HepG2 (cell line): ENCODE measurements around the gene SMYD5. TPM values are rescaled to one million over a fixed set of nuclear protein-coding genes. Genes with fewer than 3 reads are reported as not detected.
A peak's percentile ranks its signal among the peaks of the same experiment; 100 is the strongest.

Experiments
- HHEX ChIP-seq: IDR thresholded peaks from 2 replicates; pipeline ENCODE4 v1.6.1; 2016; ENCODE audit warnings: control low read depth
- IRF1 ChIP-seq: sonication (generic); formaldehyde crosslinking; IDR thresholded peaks from 2 replicates; pipeline ENCODE4 v1.4.0; 2020; ENCODE audit warnings: low read depth, mild to moderate bottlenecking, missing genetic modification reagents
- KLF6 ChIP-seq: IDR thresholded peaks from 2 replicates; pipeline ENCODE4 v1.8.0; 2016; ENCODE audit warnings: missing biosample characterization, missing genetic modification reagents
- MIXL1 ChIP-seq: IDR thresholded peaks from 2 replicates; pipeline ENCODE4 v1.6.1; 2016
- NCOA1 ChIP-seq: sonication (generic); formaldehyde crosslinking; IDR thresholded peaks from 2 replicates; pipeline ENCODE4 v1.9.0; 2021; ENCODE audit warnings: missing genetic modification reagents
- PREB ChIP-seq: sonication (generic); formaldehyde crosslinking; IDR thresholded peaks from 2 replicates; pipeline ENCODE4 v1.4.0; 2020; ENCODE audit warnings: missing genetic modification reagents
- SRSF9 ChIP-seq: fragments of 200-400 bp; formaldehyde crosslinking; IDR thresholded peaks from 2 replicates; pipeline ENCODE4 v1.6.1; 2018; ENCODE audit warnings: borderline replicate concordance, mild to moderate bottlenecking, low read depth, low read length; ENCODE audit not compliant: insufficient read depth, poor library complexity, severe bottlenecking
- YEATS2 ChIP-seq: sonication (generic); formaldehyde crosslinking; IDR thresholded peaks from 2 replicates; pipeline ENCODE4 v1.4.0; 2020; ENCODE audit warnings: missing genetic modification reagents, borderline replicate concordance
- ZBTB34 ChIP-seq: sonication (generic); formaldehyde crosslinking; IDR thresholded peaks from 2 replicates; pipeline ENCODE4 v1.8.0; 2022; ENCODE audit warnings: mild to moderate bottlenecking, missing genetic modification reagents
- ZGPAT ChIP-seq: IDR thresholded peaks from 2 replicates; pipeline ENCODE4 v1.6.1; 2016; ENCODE audit warnings: mild to moderate bottlenecking
- ZNF33B ChIP-seq: sonication (generic); formaldehyde crosslinking; IDR thresholded peaks from 2 replicates; pipeline ENCODE4 v1.5.1; 2020; ENCODE audit warnings: mild to moderate bottlenecking, missing genetic modification reagents
- ZNF468 ChIP-seq: sonication (generic); formaldehyde crosslinking; IDR thresholded peaks from 2 replicates; pipeline ENCODE4 v1.8.0; 2022; ENCODE audit warnings: mild to moderate bottlenecking, moderate library complexity, missing genetic modification reagents
- ZNF572 ChIP-seq: sonication (generic); formaldehyde crosslinking; IDR thresholded peaks from 2 replicates; pipeline ENCODE4 v1.5.1; 2020; ENCODE audit warnings: mild to moderate bottlenecking, missing genetic modification reagents
- ZNF761 ChIP-seq: sonication (generic); formaldehyde crosslinking; conservative IDR thresholded peaks from 2 replicates; pipeline ENCODE4 v1.4.0; 2020; ENCODE audit warnings: mild to moderate bottlenecking, missing genetic modification reagents
- ZNF839 ChIP-seq: sonication (generic); formaldehyde crosslinking; IDR thresholded peaks from 2 replicates; pipeline ENCODE4 v1.4.0; 2020; ENCODE audit warnings: missing genetic modification reagents, mild to moderate bottlenecking, borderline replicate concordance
- polyA plus RNA-seq, 8 experiments: library from polyadenylated mRNA; depleted of rRNA in 3 of 8; stranded (reverse) in 7 of 8; unstranded in 1 of 8; fragments of >200 nt; fragmentation: Illumina TruSeq in 4 of 8; extraction: Trizol in 4 of 8; gene quantifications; 2 replicates each; pipeline versions ENCODE4 v1.2.1 to v1.2.3, GENCODE V29; 2011 to 2016; ENCODE audit warnings: low read depth in 4 of 8, missing spikeins in 1 of 8, mixed read lengths in 1 of 8; ENCODE audit not compliant: insufficient read depth in 1 of 8
- total RNA-seq, 5 experiments: library from RNA; depleted of rRNA; stranded (reverse); fragments of >200 nt; fragmentation: Illumina TruSeq; extraction: Trizol; gene quantifications; 2 replicates each; pipeline ENCODE4 v1.2.3, GENCODE V29; 2016; ENCODE audit warnings: low read depth in 1 of 5
- TF ChIP-seq, protein P1 (sequence below): sonication (generic); formaldehyde crosslinking; IDR thresholded peaks from 2 replicates; pipeline ENCODE4 v1.5.0; 2020; ENCODE audit warnings: mild to moderate bottlenecking, missing genetic modification reagents
- TF ChIP-seq, protein P2 (sequence below): sonication (generic); formaldehyde crosslinking; IDR thresholded peaks from 2 replicates; pipeline ENCODE4 v1.4.0; 2020; ENCODE audit warnings: missing genetic modification reagents

Gene SMYD5
- total and polyA plus RNA-seq, 2 of the 13 experiments (the other 11 are each of a cell fraction or from before 2014, with no cell fraction given), result 55.8 to 70.4 TPM

DNA sequence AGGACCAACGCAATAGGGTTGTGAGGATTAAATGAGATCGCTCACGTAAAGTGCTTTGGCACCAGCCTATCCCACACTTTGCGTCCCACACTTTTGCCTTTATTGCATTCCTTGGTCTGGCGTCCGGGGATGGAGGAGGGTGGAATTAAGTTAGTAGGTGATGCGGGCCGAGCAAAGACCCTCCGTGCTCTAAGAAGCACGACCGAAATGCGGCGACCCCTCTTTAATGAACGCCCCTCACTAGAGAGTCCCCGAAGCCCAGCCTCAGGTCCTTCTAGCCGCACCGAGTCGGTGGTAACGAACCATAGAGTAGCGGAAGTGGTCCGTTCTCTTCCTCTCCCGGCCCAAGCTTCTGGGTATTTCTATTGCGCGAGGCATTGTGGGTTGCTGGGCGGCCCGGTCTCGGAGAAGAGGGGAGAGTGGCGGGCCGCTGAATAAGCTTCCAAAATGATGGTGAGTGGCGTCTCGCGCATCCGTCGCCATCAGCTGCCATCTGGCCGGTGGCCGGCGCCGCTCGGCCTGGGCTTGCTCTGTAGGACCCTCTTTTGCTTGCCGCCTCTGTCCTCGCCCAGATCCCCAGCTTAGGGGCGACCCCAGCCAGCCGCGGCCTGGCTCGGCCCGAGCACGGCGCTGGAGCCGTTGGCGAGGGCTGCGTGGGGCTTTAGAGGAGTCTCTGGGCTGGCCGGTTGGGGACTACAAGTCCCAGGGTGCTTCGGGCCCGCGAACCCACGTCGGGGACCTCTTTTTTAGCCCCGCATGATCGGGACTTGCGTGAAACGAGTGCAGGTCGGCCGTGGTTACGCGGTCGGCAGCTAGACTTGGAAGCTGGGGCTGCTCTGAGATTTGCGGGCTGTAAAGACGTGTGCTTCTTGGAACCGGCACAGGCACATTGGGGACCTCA, 20.1 kb downstream of the SMYD5 start, which contains the start of gene CCT7 (continued):
- TF ChIP-seq PREB (CRISPR knock-in tag) (no peak), SRSF9 (no peak), YEATS2 (CRISPR knock-in tag) (peak; percentile 100), ZNF839 (CRISPR knock-in tag) (peak; percentile 65; the same call in 1 of the 2 replicates), KLF6 (peak; percentile 84), ZGPAT (peak; percentile 93), HHEX (peak; percentile 8; the same call in 1 of the 2 replicates), MIXL1 (CRISPR knock-in tag) (peak; percentile 87), ZNF761 (CRISPR knock-in tag) (peak; percentile 93), ZBTB34 (CRISPR knock-in tag) (peak; percentile 88), IRF1 (peak; percentile 76; the same call in 1 of the 2 replicates), ZNF33B (no peak), NCOA1 (CRISPR knock-in tag) (no peak), ZNF468 (CRISPR knock-in tag) (peak; percentile 17), ZNF572 (CRISPR knock-in tag) (no peak)
- TF ChIP-seq, protein P1, sequence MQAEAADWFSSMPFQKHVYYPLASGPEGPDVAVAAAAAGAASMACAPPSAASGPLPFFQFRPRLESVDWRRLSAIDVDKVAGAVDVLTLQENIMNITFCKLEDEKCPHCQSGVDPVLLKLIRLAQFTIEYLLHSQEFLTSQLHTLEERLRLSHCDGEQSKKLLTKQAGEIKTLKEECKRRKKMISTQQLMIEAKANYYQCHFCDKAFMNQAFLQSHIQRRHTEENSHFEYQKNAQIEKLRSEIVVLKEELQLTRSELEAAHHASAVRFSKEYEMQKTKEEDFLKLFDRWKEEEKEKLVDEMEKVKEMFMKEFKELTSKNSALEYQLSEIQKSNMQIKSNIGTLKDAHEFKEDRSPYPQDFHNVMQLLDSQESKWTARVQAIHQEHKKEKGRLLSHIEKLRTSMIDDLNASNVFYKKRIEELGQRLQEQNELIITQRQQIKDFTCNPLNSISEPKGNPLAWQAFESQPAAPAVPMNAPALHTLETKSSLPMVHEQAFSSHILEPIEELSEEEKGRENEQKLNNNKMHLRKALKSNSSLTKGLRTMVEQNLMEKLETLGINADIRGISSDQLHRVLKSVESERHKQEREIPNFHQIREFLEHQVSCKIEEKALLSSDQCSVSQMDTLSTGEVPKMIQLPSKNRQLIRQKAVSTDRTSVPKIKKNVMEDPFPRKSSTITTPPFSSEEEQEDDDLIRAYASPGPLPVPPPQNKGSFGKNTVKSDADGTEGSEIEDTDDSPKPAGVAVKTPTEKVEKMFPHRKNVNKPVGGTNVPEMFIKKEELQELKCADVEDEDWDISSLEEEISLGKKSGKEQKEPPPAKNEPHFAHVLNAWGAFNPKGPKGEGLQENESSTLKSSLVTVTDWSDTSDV, result peak; percentile 21; the same call in 1 of the 2 replicates
- TF ChIP-seq, protein P2, sequence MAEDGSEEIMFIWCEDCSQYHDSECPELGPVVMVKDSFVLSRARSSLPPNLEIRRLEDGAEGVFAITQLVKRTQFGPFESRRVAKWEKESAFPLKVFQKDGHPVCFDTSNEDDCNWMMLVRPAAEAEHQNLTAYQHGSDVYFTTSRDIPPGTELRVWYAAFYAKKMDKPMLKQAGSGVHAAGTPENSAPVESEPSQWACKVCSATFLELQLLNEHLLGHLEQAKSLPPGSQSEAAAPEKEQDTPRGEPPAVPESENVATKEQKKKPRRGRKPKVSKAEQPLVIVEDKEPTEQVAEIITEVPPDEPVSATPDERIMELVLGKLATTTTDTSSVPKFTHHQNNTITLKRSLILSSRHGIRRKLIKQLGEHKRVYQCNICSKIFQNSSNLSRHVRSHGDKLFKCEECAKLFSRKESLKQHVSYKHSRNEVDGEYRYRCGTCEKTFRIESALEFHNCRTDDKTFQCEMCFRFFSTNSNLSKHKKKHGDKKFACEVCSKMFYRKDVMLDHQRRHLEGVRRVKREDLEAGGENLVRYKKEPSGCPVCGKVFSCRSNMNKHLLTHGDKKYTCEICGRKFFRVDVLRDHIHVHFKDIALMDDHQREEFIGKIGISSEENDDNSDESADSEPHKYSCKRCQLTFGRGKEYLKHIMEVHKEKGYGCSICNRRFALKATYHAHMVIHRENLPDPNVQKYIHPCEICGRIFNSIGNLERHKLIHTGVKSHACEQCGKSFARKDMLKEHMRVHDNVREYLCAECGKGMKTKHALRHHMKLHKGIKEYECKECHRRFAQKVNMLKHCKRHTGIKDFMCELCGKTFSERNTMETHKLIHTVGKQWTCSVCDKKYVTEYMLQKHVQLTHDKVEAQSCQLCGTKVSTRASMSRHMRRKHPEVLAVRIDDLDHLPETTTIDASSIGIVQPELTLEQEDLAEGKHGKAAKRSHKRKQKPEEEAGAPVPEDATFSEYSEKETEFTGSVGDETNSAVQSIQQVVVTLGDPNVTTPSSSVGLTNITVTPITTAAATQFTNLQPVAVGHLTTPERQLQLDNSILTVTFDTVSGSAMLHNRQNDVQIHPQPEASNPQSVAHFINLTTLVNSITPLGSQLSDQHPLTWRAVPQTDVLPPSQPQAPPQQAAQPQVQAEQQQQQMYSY, result peak; percentile 64; the same call in 1 of the 2 replicates
